NCI-H146 treated with DMSO at 0.1 percent for 48 hours (cell line): Measurements from ENCODE around the gene AGFG2.
A peak's percentile ranks its signal among the peaks of the same experiment; 100 is the strongest.

Experiments used
- DNase-seq: peaks from one replicate; lab custom pipeline; 2025; ENCODE audit not compliant: unreplicated experiment; lab: John Stamatoyannopoulos, UW

The AGFG2 gene

DNA sequence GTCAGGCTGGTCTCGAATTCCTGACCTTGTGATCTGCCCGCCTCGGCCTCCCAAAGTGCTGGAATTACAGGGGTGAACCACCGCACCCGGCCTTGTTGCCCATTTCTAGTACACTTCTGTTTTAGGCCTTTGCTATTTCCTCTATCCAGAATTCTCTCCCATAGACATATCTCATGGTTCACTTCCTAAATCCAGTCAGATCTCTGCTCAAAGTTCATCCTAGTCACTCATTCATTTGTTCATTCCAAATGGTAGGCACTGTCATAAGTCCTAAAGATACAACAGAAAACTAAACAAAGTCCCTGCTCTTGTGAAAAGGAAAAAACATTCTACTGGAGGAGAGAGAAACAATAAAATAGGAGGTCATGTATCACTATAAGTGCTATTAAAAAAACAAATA lies 71.0 kb downstream of the AGFG2 start:
- no peak for DNase-seq

- peak; percentile 98 for DNase-seq
These were observed 73.2 kb downstream of the AGFG2 start, which contains the start of gene MOSPD3 for GRCh38 chr7:100611983-100612729. Gene MOSPD3 (plus strand): TSS chr7:100612540. CDS start chr7:100612792, 252 bp downstream.

DNA sequence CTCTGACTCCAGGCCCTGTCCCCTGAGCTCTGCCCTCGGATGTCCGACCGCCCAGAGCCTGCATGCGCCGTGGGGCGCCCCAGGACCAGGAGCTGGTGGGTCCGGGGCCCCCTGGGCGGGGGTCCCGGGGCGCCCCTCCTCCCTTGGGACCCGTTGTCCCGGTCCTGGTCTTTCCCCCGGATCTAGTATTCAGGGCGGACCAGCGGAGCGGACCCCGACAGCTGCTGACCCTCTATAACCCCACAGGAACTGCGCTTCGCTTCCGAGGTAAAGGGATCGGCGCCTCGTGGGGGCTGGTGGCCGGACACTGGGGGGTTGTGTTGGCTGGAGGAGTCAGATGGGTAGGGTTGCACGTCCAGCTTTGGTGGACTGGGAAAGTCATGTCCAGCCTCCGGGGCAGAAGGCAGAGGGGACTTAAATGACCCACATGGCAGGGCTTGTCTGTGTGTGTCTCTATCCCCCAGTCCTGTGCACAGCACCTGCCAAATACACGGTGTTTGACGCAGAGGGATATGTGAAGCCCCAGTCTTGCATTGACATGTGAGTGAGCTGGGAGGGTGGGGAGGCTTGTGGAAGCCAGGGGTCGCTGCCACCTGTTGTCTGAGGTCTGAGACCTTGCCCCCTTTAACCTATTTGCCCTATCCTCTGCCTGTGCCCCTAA lies 73.9 kb downstream of the AGFG2 start:
- no peak for DNase-seq

DNA sequence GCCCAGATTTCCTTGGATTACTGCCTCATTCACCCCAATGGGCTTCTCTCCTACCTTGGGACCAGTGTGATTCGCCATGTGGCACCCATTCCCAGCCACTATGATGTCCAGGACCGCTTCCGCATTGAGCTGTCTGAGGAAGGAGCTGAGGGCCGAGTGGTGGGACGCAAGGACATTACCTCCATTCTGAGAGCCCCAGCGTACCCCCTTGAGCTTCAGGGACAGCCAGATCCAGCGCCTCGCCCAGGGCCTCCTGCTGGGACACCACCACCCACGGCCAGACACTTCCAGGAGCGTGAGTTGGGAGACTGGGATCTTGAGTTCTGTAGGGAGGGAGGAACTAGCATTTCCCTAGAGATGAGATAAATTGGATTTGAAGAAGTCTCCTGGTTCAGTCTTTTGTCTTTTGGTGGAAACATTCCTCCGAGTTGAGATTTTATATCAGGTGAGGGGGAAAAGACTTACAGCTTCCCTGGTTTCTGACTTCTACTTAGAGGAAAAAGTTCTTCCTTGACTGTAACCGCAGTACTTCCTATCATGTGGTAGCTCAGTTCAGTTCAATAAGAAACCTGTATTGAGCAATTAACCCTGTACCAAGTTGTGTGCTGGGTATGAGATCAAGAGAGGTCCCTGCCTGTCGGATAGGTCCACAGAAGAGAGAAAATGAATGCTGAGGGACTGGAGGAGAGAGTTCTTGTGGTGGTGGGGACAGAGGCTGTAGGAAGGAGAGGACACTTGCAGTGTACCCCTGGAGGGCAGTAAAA lies 74.6 kb downstream of the AGFG2 start:
- DNase-seq = no peak

GRCh38 chr7:100614308-100614861 lies 75.4 kb downstream of the AGFG2 start:
- no peak for DNase-seq
